ENCODE measurements around the gene FLYWCH1.

DNA sequence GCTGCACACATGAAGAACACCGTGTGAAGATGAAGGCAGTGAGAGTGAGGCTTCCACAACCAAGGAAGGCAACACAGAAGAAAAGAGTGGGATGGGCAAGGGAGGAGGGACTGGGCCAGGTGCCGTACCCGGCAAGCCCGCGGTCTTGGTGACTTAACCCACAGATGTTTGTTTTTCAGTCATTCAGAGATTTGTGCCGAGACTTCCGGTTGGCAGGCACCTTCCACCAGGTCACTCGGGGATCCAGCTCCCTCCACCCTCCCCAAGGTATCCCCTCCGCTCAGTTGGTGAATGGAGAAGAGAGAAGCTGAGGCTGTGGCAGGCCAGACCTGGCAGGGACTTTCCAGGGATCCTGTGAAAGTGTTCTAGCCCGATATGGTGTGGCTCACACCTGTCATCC lies 47.5 kb downstream of the FLYWCH1 start:
- no peak for TF ChIP-seq POLR2A (IDR thresholded peaks at IDR 0.05)
- TF ChIP-seq, protein P1, sequence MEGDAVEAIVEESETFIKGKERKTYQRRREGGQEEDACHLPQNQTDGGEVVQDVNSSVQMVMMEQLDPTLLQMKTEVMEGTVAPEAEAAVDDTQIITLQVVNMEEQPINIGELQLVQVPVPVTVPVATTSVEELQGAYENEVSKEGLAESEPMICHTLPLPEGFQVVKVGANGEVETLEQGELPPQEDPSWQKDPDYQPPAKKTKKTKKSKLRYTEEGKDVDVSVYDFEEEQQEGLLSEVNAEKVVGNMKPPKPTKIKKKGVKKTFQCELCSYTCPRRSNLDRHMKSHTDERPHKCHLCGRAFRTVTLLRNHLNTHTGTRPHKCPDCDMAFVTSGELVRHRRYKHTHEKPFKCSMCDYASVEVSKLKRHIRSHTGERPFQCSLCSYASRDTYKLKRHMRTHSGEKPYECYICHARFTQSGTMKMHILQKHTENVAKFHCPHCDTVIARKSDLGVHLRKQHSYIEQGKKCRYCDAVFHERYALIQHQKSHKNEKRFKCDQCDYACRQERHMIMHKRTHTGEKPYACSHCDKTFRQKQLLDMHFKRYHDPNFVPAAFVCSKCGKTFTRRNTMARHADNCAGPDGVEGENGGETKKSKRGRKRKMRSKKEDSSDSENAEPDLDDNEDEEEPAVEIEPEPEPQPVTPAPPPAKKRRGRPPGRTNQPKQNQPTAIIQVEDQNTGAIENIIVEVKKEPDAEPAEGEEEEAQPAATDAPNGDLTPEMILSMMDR (IDR thresholded peaks at IDR 0.05): no peak
